Fibroblast of pulmonary artery (primary cell): ENCODE results near the gene MTFR1L.

ENCODE experiments used
- DNase-seq: peaks from one replicate; pipeline ENCODE4 v3.0.0-alpha.2; 2010; ENCODE audit warnings: low read depth
- H3K4me3 ChIP-seq: replicated peaks from 2 replicates; pipeline ENCODE4 v1.5.1; 2011; ENCODE audit warnings: low read depth, mild to moderate bottlenecking, control low read depth, low read length, moderate library complexity
- CTCF ChIP-seq: IDR thresholded peaks from 2 replicates; pipeline ENCODE4 v1.5.1; 2011; ENCODE audit warnings: mild to moderate bottlenecking, control low read depth, low read length, inconsistent platforms; ENCODE audit errors: missing control alignments

Gene MTFR1L

GRCh38 chr1:25803368-25803767, 16.4 kb upstream of the MTFR1L start:
- no peak overlapping the region for H3K4me3 ChIP-seq
- no peak for DNase-seq
- TF ChIP-seq CTCF, result no peak

GRCh38 chr1:25804244-25804963, 15.3 kb upstream of the MTFR1L start:
- peak; percentile 33 for DNase-seq
- no peak overlapping the region for H3K4me3 ChIP-seq
- TF ChIP-seq CTCF, result no peak

- H3K4me3 ChIP-seq, result no peak overlapping the region
- TF ChIP-seq CTCF, result no peak
- DNase-seq, result no peak
Observed at GRCh38 chr1:25804964-25805862, 14.5 kb upstream of the MTFR1L start.

- no peak overlapping the region for H3K4me3 ChIP-seq
- peak; percentile 65 for DNase-seq
- no peak for TF ChIP-seq CTCF
Observed at GRCh38 chr1:25805863-25806225, 13.9 kb upstream of the MTFR1L start.

GRCh38 chr1:25806418-25806817, 13.3 kb upstream of the MTFR1L start:
- no peak for TF ChIP-seq CTCF
- no peak overlapping the region for H3K4me3 ChIP-seq
- peak; percentile 49 for DNase-seq

- no peak for DNase-seq
- TF ChIP-seq CTCF, result no peak
- H3K4me3 ChIP-seq, result no peak overlapping the region
Observed at GRCh38 chr1:25807480-25808390, 12.0 kb upstream of the MTFR1L start.
